HepG2 (cell line): Measurements from ENCODE around the gene SPHK1.

Source experiments
- HCFC1 ChIP-seq: fragments of 150-350 bp; IDR thresholded peaks from 2 replicates; pipeline ENCODE4 v1.6.1; 2014; ENCODE audit warnings: low read depth, low read length
- NCOA1 ChIP-seq: sonication (generic); formaldehyde crosslinking; IDR thresholded peaks from 2 replicates; pipeline ENCODE4 v1.9.0; 2021; ENCODE audit warnings: missing genetic modification reagents
- TF ChIP-seq, protein P1 (sequence below): sonication (generic); formaldehyde crosslinking; IDR thresholded peaks from 2 replicates; pipeline ENCODE4 v1.4.0; 2020; ENCODE audit warnings: mild to moderate bottlenecking, missing genetic modification reagents
- TF ChIP-seq, protein P2 (sequence below): sonication (generic); formaldehyde crosslinking; IDR thresholded peaks from 2 replicates; pipeline ENCODE4 v1.5.0; 2020; ENCODE audit warnings: mild to moderate bottlenecking, missing genetic modification reagents, moderate library complexity

DNA sequence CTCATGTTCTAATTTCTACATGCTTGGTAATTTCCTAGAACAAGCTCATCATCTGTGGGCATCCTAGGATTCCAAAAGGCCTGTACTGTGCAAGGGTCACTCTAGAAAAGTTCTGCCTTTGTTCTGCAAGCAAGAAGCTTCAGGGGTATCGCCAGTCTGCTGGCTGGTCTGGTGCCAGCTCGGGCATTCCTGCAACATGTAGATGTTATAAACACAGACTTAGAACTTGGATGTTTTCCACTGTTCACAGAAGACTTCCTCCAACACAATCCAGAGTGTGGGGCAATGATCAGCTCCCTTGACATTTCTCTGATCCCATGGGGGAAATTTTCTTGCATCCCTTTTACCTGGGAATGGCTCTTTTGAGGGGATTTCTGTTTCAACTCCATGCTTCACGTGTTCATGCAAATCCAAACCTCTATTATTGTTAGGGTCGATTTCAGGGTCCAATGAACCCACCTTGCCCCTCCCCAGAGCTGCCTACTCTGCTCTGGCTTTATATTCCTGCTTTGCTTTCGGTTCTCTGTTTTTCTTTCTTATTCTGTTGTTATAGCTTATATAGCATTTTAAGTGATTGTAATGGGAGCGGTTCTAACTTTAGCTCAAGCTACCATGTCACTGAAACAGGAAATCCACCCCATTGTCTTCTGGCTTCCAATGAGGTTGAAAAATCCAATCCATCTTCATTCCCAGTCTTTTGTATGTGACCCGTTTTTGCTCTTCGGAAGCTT, 43.3 kb downstream of the SPHK1 start:
- TF ChIP-seq NCOA1 (CRISPR knock-in tag) (no peak), HCFC1 (no peak)
- TF ChIP-seq, protein P1, sequence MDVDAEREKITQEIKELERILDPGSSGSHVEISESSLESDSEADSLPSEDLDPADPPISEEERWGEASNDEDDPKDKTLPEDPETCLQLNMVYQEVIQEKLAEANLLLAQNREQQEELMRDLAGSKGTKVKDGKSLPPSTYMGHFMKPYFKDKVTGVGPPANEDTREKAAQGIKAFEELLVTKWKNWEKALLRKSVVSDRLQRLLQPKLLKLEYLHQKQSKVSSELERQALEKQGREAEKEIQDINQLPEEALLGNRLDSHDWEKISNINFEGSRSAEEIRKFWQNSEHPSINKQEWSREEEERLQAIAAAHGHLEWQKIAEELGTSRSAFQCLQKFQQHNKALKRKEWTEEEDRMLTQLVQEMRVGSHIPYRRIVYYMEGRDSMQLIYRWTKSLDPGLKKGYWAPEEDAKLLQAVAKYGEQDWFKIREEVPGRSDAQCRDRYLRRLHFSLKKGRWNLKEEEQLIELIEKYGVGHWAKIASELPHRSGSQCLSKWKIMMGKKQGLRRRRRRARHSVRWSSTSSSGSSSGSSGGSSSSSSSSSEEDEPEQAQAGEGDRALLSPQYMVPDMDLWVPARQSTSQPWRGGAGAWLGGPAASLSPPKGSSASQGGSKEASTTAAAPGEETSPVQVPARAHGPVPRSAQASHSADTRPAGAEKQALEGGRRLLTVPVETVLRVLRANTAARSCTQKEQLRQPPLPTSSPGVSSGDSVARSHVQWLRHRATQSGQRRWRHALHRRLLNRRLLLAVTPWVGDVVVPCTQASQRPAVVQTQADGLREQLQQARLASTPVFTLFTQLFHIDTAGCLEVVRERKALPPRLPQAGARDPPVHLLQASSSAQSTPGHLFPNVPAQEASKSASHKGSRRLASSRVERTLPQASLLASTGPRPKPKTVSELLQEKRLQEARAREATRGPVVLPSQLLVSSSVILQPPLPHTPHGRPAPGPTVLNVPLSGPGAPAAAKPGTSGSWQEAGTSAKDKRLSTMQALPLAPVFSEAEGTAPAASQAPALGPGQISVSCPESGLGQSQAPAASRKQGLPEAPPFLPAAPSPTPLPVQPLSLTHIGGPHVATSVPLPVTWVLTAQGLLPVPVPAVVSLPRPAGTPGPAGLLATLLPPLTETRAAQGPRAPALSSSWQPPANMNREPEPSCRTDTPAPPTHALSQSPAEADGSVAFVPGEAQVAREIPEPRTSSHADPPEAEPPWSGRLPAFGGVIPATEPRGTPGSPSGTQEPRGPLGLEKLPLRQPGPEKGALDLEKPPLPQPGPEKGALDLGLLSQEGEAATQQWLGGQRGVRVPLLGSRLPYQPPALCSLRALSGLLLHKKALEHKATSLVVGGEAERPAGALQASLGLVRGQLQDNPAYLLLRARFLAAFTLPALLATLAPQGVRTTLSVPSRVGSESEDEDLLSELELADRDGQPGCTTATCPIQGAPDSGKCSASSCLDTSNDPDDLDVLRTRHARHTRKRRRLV (CRISPR knock-in tag), result no peak
- TF ChIP-seq, protein P2, sequence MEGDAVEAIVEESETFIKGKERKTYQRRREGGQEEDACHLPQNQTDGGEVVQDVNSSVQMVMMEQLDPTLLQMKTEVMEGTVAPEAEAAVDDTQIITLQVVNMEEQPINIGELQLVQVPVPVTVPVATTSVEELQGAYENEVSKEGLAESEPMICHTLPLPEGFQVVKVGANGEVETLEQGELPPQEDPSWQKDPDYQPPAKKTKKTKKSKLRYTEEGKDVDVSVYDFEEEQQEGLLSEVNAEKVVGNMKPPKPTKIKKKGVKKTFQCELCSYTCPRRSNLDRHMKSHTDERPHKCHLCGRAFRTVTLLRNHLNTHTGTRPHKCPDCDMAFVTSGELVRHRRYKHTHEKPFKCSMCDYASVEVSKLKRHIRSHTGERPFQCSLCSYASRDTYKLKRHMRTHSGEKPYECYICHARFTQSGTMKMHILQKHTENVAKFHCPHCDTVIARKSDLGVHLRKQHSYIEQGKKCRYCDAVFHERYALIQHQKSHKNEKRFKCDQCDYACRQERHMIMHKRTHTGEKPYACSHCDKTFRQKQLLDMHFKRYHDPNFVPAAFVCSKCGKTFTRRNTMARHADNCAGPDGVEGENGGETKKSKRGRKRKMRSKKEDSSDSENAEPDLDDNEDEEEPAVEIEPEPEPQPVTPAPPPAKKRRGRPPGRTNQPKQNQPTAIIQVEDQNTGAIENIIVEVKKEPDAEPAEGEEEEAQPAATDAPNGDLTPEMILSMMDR (CRISPR knock-in tag), result no peak
